ENCODE data around the gene GAB1. TPM values are rescaled to one million over a fixed set of nuclear protein-coding genes. Genes with fewer than 3 reads are reported as not detected.

The GAB1 gene
- total RNA-seq, 1 donor from 2014 or later, result 44.6 TPM

GRCh38 chr4:143394739-143395453, 58.2 kb downstream of the GAB1 start:
- H3K27me3 Mint-ChIP-seq (ENCODE audit: low read depth), result no peaks in the 10 kb centered on the region
- H3K36me3 Mint-ChIP-seq, result no peaks in the 10 kb centered on the region
- H3K4me1 Mint-ChIP-seq, result peaks cover 43% of the 10 kb centered on the region

GRCh38 chr4:143396695-143397094, 60.0 kb downstream of the GAB1 start:
- Mint-ChIP-seq H3K27me3 (ENCODE audit: low read depth) (no peaks in the 10 kb centered on the region), H3K4me1 (peaks cover 28% of the 10 kb centered on the region), H3K9me3 (no peaks in the 10 kb centered on the region), H3K36me3 (no peaks in the 10 kb centered on the region), H3K27ac (no peak overlapping the region), H3K4me3 (no peak overlapping the region)
- no peak for DNase-seq (ENCODE audit: low spot score in 2 of 2, unreplicated experiment in 2 of 2)
- no peak for TF ChIP-seq CTCF (IDR thresholded peaks at IDR 0.05; ENCODE audit: unreplicated experiment)

More at GRCh38 chr4:143394739-143395453, 58.2 kb downstream of the GAB1 start:
- DNase-seq (ENCODE audit: low spot score in 2 of 2, unreplicated experiment in 2 of 2), result no peak
- Mint-ChIP-seq H3K9me3 (no peaks in the 10 kb centered on the region), H3K27ac (no peak overlapping the region), H3K4me3 (no peak overlapping the region)
- no peak for TF ChIP-seq CTCF (IDR thresholded peaks at IDR 0.05; ENCODE audit: unreplicated experiment)

GRCh38 chr4:143397335-143397734, 60.7 kb downstream of the GAB1 start:
- Mint-ChIP-seq H3K9me3 (no peaks in the 10 kb centered on the region), H3K4me1 (peaks cover 22% of the 10 kb centered on the region), H3K27ac (peak overlapping the region; percentile 34), H3K36me3 (no peaks in the 10 kb centered on the region), H3K27me3 (ENCODE audit: low read depth) (no peaks in the 10 kb centered on the region), H3K4me3 (no peak overlapping the region)
- no peak for DNase-seq (ENCODE audit: low spot score in 2 of 2, unreplicated experiment in 2 of 2)
- TF ChIP-seq CTCF (IDR thresholded peaks at IDR 0.05; ENCODE audit: unreplicated experiment), result no peak

DNA sequence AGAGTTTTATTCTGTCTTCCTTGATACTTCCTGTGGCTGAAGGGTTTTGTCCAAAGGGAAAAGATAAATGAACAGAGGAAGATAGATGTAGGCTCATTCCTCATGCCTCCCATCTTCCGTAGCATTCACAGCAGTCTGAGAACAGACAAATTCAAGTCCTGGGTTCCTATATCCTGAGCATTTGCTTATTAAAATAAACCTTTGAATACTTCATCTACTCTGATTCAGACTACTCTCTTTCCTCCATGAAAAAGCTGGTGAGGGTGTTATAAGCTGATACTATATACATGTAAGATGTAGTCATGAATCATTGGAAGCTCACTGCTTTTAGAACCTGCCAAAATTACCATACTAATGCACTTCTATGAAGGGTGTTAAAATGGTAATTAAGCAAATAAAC, 61.2 kb downstream of the GAB1 start:
- Mint-ChIP-seq H3K27me3 (ENCODE audit: low read depth) (no peaks in the 10 kb centered on the region), H3K4me1 (peaks cover 17% of the 10 kb centered on the region), H3K36me3 (no peaks in the 10 kb centered on the region), H3K9me3 (no peaks in the 10 kb centered on the region), H3K4me3 (no peak overlapping the region), H3K27ac (peak overlapping the region; percentile 34)
- DNase-seq (ENCODE audit: low spot score in 2 of 2, unreplicated experiment in 2 of 2), result no peak
- no peak for TF ChIP-seq CTCF (IDR thresholded peaks at IDR 0.05; ENCODE audit: unreplicated experiment)

DNA sequence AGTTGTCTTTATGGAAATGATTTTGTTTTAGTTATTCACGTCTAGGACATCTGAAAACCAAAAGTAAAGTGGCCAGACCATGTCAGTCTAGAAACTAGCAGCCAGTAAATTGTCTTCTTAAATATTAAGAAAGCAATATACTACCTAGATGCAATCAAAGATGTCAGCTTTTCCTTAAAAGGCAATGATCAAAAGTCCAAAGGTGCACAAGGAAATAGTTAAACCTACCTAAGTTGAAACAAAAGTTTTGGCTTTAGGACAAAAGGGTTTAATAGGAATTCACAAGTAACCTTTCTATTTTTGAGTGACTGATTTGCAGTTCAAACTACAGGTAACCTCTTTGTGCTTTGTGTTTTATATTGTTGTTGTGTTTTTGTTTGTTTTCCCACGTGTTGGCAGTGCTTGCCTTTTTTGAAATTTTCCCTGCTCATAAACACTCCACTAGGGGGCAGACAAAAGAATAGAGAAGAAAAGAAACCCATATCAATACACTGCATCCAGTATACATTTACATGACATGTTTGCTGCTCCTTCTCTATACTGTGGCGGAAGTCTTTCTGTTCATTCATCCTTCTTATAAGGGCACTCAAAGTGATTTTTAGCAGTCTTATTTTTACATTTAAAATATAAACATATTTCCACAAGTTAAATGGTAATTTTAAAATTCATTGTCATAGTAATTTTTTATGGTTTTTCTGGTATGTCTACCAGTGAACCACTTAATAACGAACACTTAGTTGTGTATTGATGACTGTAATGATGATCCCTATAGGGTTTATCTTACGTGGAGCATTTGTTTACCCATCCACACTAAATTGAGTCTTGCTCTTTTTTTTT, 62.7 kb downstream of the GAB1 start:
- Mint-ChIP-seq H3K4me3 (no peak overlapping the region), H3K27me3 (ENCODE audit: low read depth) (no peaks in the 10 kb centered on the region), H3K4me1 (peaks cover 16% of the 10 kb centered on the region), H3K9me3 (no peaks in the 10 kb centered on the region), H3K36me3 (no peaks in the 10 kb centered on the region), H3K27ac (peak overlapping the region; percentile 13)
- TF ChIP-seq CTCF (IDR thresholded peaks at IDR 0.05; ENCODE audit: unreplicated experiment), result peak; percentile 64
- no peak for DNase-seq (ENCODE audit: low spot score in 2 of 2, unreplicated experiment in 2 of 2)

All from mesothelial cell of epicardium (in vitro differentiated cells).